ENCODE measurements around the gene ZDHHC24. TPM values are rescaled to one million over a fixed set of nuclear protein-coding genes. Genes with fewer than 3 reads are reported as not detected.
"Not testable (repeated sequence)": the region's sequence is repeated elsewhere in the genome, so short reads cannot be mapped to it uniquely, and the experiment has no call there.

ZDHHC24 gene
- total and polyA plus RNA-seq, 8 donors: 2.6 to 73.9 (median 7.3) TPM

GRCh38 chr11:66593303-66593635, 47.4 kb upstream of the ZDHHC24 start:
- no peak for DNase-seq
- no peak for TF ChIP-seq POLR2AphosphoS5 (IDR thresholded peaks at IDR 0.05)
- no peak for TF ChIP-seq CTCF (IDR thresholded peaks at IDR 0.05)
- Histone ChIP-seq H3K27me3 (no peaks in the 10 kb centered on the region), H3K36me3 (no peaks in the 10 kb centered on the region), H3K4me3 (peak overlapping the region; percentile 61 to 74 (median 66)), H3K4me1 (peaks cover 31 to 45% (median 37%) of the 10 kb centered on the region in 4 donors), H3K9me3 (no peaks in the 10 kb centered on the region), H3K27ac (peak overlapping the region; percentile 58 to 91 (median 84))
- intact Hi-C loops (cut with DNase I; ENCODE audit: low total_unique reads): no loop called here
- 6 to 11% (median 9%) methylated on average over 12 of the region's 12 CpGs for WGBS, 5 donors

GRCh38 chr11:66592457-66593302, 46.8 kb upstream of the ZDHHC24 start, which contains the start of the genes CCDC87 and CCS:
CCDC87 (minus strand) TSS chr11:66593063; CDS start chr11:66593015, 48 bp downstream.
CCS (plus strand) TSS chr11:66593185; CDS start chr11:66593262, 77 bp downstream.
- H3K4me3 ChIP-seq: peak within 1 kb of the TSS; percentile 61 to 74 (median 66)
- H3K27ac ChIP-seq: peak within 1 kb of the TSS; percentile 83 to 91 (median 86)
- H3K9me3 ChIP-seq: no peaks in the 10 kb centered on the region
- peak; percentile 99 to 100 for DNase-seq
- peaks cover 31 to 45% (median 37%) of the 10 kb centered on the region in 4 donors for H3K4me1 ChIP-seq
- intact Hi-C loops (cut with DNase I; ENCODE audit: low total_unique reads): no loop called here
- WGBS, 5 donors: 16 to 36% (median 17%) methylated on average over 29 to 68 of the region's 68 CpGs
- no peaks in the 10 kb centered on the region for H3K27me3 ChIP-seq
- no peaks in the 10 kb centered on the region for H3K36me3 ChIP-seq
- TF ChIP-seq CTCF (IDR thresholded peaks at IDR 0.05) (peak in 5 of 7 experiments; percentile 56 to 87 (median 68)), POLR2AphosphoS5 (IDR thresholded peaks at IDR 0.05) (peak; percentile 96 to 97 (median 96)), POLR2A (IDR thresholded peaks at IDR 0.05) (peak in 2 of 4 donors; percentile 59 to 73), EP300 (IDR thresholded peaks at IDR 0.05) (no peak)

- Histone ChIP-seq H3K9me3 (no peaks in the 10 kb centered on the region), H3K4me3 (no peak overlapping the region), H3K27ac (no peak overlapping the region), H3K27me3 (no peaks in the 10 kb centered on the region), H3K4me1 (peaks cover 31 to 39% (median 37%) of the 10 kb centered on the region in 4 donors), H3K36me3 (no peaks in the 10 kb centered on the region)
- WGBS, 5 donors: 50 to 82% (median 72%) methylated on average over 2 of the region's 2 CpGs
- intact Hi-C loops (cut with DNase I; ENCODE audit: low total_unique reads): no loop called here
- DNase-seq: no peak
- no peak for TF ChIP-seq POLR2AphosphoS5 (IDR thresholded peaks at IDR 0.05)
- no peak for TF ChIP-seq EP300 (IDR thresholded peaks at IDR 0.05)
- no peak for TF ChIP-seq POLR2A (IDR thresholded peaks at IDR 0.05)
- TF ChIP-seq CTCF (IDR thresholded peaks at IDR 0.05): no peak
Measured at GRCh38 chr11:66591175-66591574, 45.3 kb upstream of the ZDHHC24 start.

GRCh38 chr11:66589996-66590675, 44.3 kb upstream of the ZDHHC24 start:
- Histone ChIP-seq H3K27me3 (no peaks in the 10 kb centered on the region), H3K36me3 (no peaks in the 10 kb centered on the region), H3K4me1 (peaks cover 23 to 28% (median 26%) of the 10 kb centered on the region in 4 donors), H3K27ac (no peak overlapping the region), H3K4me3 (no peak overlapping the region), H3K9me3 (no peaks in the 10 kb centered on the region)
- DNase-seq: no peak
- WGBS, 5 donors: 91 to 97% (median 95%) methylated on average over 7 of the region's 7 CpGs
- intact Hi-C loops (cut with DNase I; ENCODE audit: low total_unique reads): no loop called here
- TF ChIP-seq EP300 (IDR thresholded peaks at IDR 0.05) (no peak), POLR2AphosphoS5 (IDR thresholded peaks at IDR 0.05) (no peak), CTCF (IDR thresholded peaks at IDR 0.05) (no peak), POLR2A (IDR thresholded peaks at IDR 0.05) (no peak)

GRCh38 chr11:66589315-66589714, 43.5 kb upstream of the ZDHHC24 start:
- H3K9me3 ChIP-seq; H3K27ac ChIP-seq; intact Hi-C loops (cut with DNase I; ENCODE audit: low total_unique reads); H3K36me3 ChIP-seq; H3K4me3 ChIP-seq; DNase-seq; H3K27me3 ChIP-seq: not testable (repeated sequence)
- 58 to 85% (median 64%) methylated on average over 2 of the region's 2 CpGs for WGBS, 5 donors
- peaks cover 16 to 20% (median 19%) of the 10 kb centered on the region in 4 donors for H3K4me1 ChIP-seq
